ENCODE measurements around the gene FBXO24. TPM values are rescaled to one million over a fixed set of nuclear protein-coding genes. Genes with fewer than 3 reads are reported as not detected.

Gene FBXO24
- total RNA-seq, 1 donor from 2014 or later: 0.16 TPM

- DNase-seq: no peak
Measured at GRCh38 chr7:100623951-100624824, 38.1 kb downstream of the FBXO24 start.

- no peak for DNase-seq
Measured at GRCh38 chr7:100626055-100626454, 39.9 kb downstream of the FBXO24 start.

- peak; percentile 75 for DNase-seq
Measured at GRCh38 chr7:100626530-100627237, 40.6 kb downstream of the FBXO24 start.

GRCh38 chr7:100627238-100627549 lies 41.1 kb downstream of the FBXO24 start:
- DNase-seq: no peak

- DNase-seq: no peak
Measured at GRCh38 chr7:100629117-100629716, 43.1 kb downstream of the FBXO24 start.

GRCh38 chr7:100630066-100630465 lies 43.9 kb downstream of the FBXO24 start:
- no peak for DNase-seq

GRCh38 chr7:100632951-100633717 lies 47.0 kb downstream of the FBXO24 start:
- no peak for DNase-seq

- no peak for DNase-seq
Measured at GRCh38 chr7:100639995-100640516, 53.9 kb downstream of the FBXO24 start.

- no peak for DNase-seq
Measured at GRCh38 chr7:100640517-100641440, 54.7 kb downstream of the FBXO24 start.

GRCh38 chr7:100641463-100641859 lies 55.3 kb downstream of the FBXO24 start, which contains the start of gene TFR2:
TSS of gene TFR2 (minus strand) at chr7:100641552. CDS start at chr7:100641509, 43 bp downstream.
- DNase-seq: no peak

GRCh38 chr7:100641860-100642533 lies 55.9 kb downstream of the FBXO24 start:
- DNase-seq: no peak

- no peak for DNase-seq
Measured at GRCh38 chr7:100642534-100642907, 56.4 kb downstream of the FBXO24 start.

- DNase-seq: no peak
Measured at GRCh38 chr7:100649826-100650565, 63.9 kb downstream of the FBXO24 start.

Small RNA genes lying within 50 kb of the gene (small RNA-seq; reads per million reads assigned to genes)
- not detected for gene SAP25

Other genes starting within 250 kb of the FBXO24 start
- 9.5 TPM for gene PILRB, start 228.2 kb upstream of the FBXO24 start, total RNA-seq
- 1.1 TPM for gene PILRA, start 212.8 kb upstream of the FBXO24 start, total RNA-seq
- 4.2 TPM for gene ZCWPW1, start 157.6 kb upstream of the FBXO24 start, total RNA-seq
- 25.3 TPM for gene MEPCE, start 156.5 kb upstream of the FBXO24 start, total RNA-seq
- gene PPP1R35, start 149.8 kb upstream of the FBXO24 start, total RNA-seq: 5.1 TPM
- not detected for gene SPACDR, start 122.1 kb upstream of the FBXO24 start, total RNA-seq
- 9.7 TPM for gene TSC22D4, start 107.1 kb upstream of the FBXO24 start, total RNA-seq
- gene NYAP1, start 102.4 kb upstream of the FBXO24 start, total RNA-seq: 47.9 TPM
- gene AGFG2, start 47.1 kb upstream of the FBXO24 start, total RNA-seq: 2.0 TPM
- not detected for gene SAP25, start 12.4 kb upstream of the FBXO24 start, total RNA-seq
- gene LRCH4, start 199 bp upstream of the FBXO24 start, total RNA-seq: 6.4 TPM
- gene PCOLCE, start 16.0 kb downstream of the FBXO24 start, total RNA-seq: 4.2 TPM
- 12.2 TPM for gene MOSPD3, start 26.2 kb downstream of the FBXO24 start, total RNA-seq
- gene TFR2, start 55.2 kb downstream of the FBXO24 start, total RNA-seq: 5.3 TPM
- gene ACTL6B, start 70.1 kb downstream of the FBXO24 start, total RNA-seq: 109 TPM
- gene GNB2, start 87.4 kb downstream of the FBXO24 start, total RNA-seq: 57.7 TPM
- 15.4 TPM for gene GIGYF1, start 107.9 kb downstream of the FBXO24 start, total RNA-seq
- gene POP7, start 119.8 kb downstream of the FBXO24 start, total RNA-seq: 41.5 TPM
- not detected for gene EPO, start 134.1 kb downstream of the FBXO24 start, total RNA-seq
- not detected for gene ZAN, start 147.3 kb downstream of the FBXO24 start, total RNA-seq
- 8.4 TPM for gene EPHB4, start 241.2 kb downstream of the FBXO24 start, total RNA-seq